ENCODE data around the gene KLHL1.

The KLHL1 gene

DNA sequence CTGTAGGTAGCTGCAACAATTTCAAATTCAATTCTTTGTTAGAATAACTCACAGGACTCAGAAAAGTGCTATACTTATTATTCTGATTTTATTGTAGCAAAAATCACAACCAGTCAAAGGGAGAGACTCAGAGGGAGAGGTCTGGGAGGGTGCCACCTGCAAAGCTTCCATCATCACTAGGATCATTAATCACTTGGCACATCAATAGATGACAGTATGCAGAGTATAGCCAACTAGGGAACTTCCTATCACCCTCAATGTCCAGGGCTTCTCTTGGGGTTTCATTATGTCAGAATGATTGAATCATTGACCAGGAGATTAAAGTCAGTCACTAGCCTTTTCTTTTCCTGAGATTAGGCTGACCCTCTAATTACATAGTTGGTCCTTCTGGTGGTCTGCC, 432.0 kb downstream of the KLHL1 start:
- DNase-seq, result no peak

DNA sequence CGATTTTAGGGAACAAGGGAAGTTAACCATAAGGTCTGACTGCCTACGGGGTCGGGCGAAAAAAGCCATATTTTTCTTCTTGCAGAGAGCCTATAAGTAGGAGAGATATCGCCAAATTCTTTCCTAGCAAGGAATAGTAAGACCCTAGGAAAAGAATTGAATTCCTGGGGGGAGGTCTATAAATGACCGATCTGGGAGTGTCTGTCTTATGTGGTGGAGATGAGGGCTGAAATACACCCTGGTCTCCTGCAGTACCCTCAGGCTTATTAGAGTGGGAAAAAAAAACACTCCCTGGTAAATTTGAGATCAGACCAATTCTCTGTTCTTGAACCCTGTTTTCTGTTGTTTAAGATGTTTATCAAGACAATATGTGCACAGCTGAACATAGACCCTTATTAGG, 448.1 kb downstream of the KLHL1 start:
- DNase-seq, result no peak

DNA sequence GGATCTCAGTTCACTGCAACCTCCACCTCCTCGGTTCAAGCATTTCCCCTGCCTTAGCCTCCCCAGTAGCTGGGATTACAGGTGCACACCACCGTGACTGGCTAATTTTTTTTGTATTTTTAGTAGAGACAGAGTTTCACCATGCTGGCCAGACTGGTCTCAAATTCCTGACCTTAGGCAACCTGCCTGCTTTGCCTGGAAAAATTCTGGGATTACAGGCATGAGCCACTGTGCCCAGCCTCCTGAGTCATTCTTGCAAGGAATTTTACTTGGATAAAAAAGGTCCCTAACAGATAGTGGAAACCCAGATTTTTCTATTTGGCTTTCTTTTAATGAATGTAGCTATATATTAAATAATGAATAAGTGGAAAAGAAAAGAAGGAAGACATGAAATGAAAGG, 450.6 kb downstream of the KLHL1 start:
- no peak for DNase-seq

DNA sequence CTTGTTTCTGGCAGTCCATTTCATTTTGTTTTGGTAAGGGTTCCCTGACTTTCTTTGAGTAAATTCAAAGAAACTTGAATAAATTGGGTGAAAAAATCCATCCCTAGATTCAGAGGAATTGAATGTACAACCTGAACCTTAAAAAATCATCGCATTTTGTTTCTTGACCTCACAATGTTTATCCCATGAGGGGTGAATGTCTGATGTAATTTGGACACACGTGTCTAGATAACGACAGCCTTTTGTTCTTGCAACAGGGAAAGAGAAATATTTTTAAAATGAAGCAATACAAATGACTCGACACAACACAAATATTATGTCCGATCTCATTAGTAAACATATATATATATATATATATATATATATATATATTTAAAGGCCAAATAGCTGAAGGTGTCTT, 453.9 kb downstream of the KLHL1 start:
- no peak for DNase-seq

All from hematopoietic multipotent progenitor cell treated with erythropoietin and hydrocortisone succinate and interleukin-3 and kit ligand, for 4 days (in vitro differentiated cells).